ENCODE results near the gene OXCT2. TPM values are rescaled to one million over a fixed set of nuclear protein-coding genes. Genes with fewer than 3 reads are reported as not detected.

OXCT2 gene
- total RNA-seq, 1 donor from 2014 or later: 2.4 TPM

GRCh38 chr1:39733161-39733560 is 38.0 kb downstream of the OXCT2 start:
- DNase-seq: no peak

GRCh38 chr1:39732730-39733129 is 38.4 kb downstream of the OXCT2 start:
- no peak for DNase-seq

GRCh38 chr1:39729842-39730241 is 41.3 kb downstream of the OXCT2 start:
- no peak for DNase-seq

GRCh38 chr1:39729030-39729429 is 42.1 kb downstream of the OXCT2 start:
- no peak for DNase-seq

GRCh38 chr1:39727932-39728317 is 43.2 kb downstream of the OXCT2 start:
- DNase-seq: no peak

GRCh38 chr1:39727221-39727931 is 43.8 kb downstream of the OXCT2 start:
- no peak for DNase-seq

- no peak for DNase-seq
Measured at GRCh38 chr1:39726600-39726999, 44.5 kb downstream of the OXCT2 start.

GRCh38 chr1:39722495-39722894 is 48.7 kb downstream of the OXCT2 start:
- no peak for DNase-seq

- no peak for DNase-seq
Measured at GRCh38 chr1:39721664-39722063, 49.5 kb downstream of the OXCT2 start.

- no peak for DNase-seq
Measured at GRCh38 chr1:39720094-39720999, 50.8 kb downstream of the OXCT2 start.

Small RNA genes within 50 kb of the gene (small RNA-seq; reads per million reads assigned to genes)
- gene AL033527.1 (ENCODE audit: low replicate concordance) (not detected), gene RNU7-121P (ENCODE audit: low replicate concordance) (not detected)

Other genes with a start within 250 kb of the OXCT2 start
- 138 TPM for gene PABPC4, start 194.6 kb downstream of the OXCT2 start, total RNA-seq
- gene HEYL, start 131.7 kb downstream of the OXCT2 start, total RNA-seq: 5.2 TPM
- gene NT5C1A, start 99.2 kb downstream of the OXCT2 start, total RNA-seq: 2.0 TPM
- gene HPCAL4, start 79.9 kb downstream of the OXCT2 start, total RNA-seq: 0.20 TPM
- 26.0 TPM for gene PPIE, start 32.5 kb downstream of the OXCT2 start, total RNA-seq
- 2.0 TPM for gene BMP8B, start 17.5 kb upstream of the OXCT2 start, total RNA-seq
- 28.3 TPM for gene TRIT1, start 112.2 kb upstream of the OXCT2 start, total RNA-seq
- 9.6 TPM for gene MYCL, start 130.6 kb upstream of the OXCT2 start, total RNA-seq
- 16.2 TPM for gene MFSD2A, start 183.8 kb upstream of the OXCT2 start, total RNA-seq